Astrocyte of the spinal cord (primary cell): Measurements from ENCODE around the gene TMX1.
"Not testable (repeated sequence)": the region's sequence is repeated elsewhere in the genome, so short reads cannot be mapped to it uniquely, and the experiment has no call there.

Experiments
- DNase-seq: peaks from one replicate; pipeline ENCODE4 v3.0.0; 2011; ENCODE audit warnings: low read depth, low spot score
- H3K4me3 ChIP-seq: 2 replicates; pipeline ENCODE4 v1.5.1; 2011; ENCODE audit warnings: low read depth, mild to moderate bottlenecking, low read length, moderate library complexity
- in situ Hi-C: cut with HindIII; loops from 2 replicates; pipeline ENCODE4 v1.10.0; 2017; ENCODE audit warnings: low sequenced_read_pairs
- TF ChIP-seq, protein P1 (sequence below): IDR thresholded peaks from 2 replicates; pipeline ENCODE4 v1.5.1; 2012; ENCODE audit warnings: low read depth, mild to moderate bottlenecking, low read length, inconsistent platforms

Gene TMX1

GRCh38 chr14:51219473-51220448, 20.3 kb upstream of the TMX1 start:
- H3K4me3 ChIP-seq, result no peak overlapping the region
- TF ChIP-seq, protein P1, sequence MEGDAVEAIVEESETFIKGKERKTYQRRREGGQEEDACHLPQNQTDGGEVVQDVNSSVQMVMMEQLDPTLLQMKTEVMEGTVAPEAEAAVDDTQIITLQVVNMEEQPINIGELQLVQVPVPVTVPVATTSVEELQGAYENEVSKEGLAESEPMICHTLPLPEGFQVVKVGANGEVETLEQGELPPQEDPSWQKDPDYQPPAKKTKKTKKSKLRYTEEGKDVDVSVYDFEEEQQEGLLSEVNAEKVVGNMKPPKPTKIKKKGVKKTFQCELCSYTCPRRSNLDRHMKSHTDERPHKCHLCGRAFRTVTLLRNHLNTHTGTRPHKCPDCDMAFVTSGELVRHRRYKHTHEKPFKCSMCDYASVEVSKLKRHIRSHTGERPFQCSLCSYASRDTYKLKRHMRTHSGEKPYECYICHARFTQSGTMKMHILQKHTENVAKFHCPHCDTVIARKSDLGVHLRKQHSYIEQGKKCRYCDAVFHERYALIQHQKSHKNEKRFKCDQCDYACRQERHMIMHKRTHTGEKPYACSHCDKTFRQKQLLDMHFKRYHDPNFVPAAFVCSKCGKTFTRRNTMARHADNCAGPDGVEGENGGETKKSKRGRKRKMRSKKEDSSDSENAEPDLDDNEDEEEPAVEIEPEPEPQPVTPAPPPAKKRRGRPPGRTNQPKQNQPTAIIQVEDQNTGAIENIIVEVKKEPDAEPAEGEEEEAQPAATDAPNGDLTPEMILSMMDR, result peak; percentile 63
- in situ Hi-C loops, result no loop called here
- peak; percentile 49 for DNase-seq

GRCh38 chr14:51223463-51223862, 16.6 kb upstream of the TMX1 start:
- H3K4me3 ChIP-seq, in situ Hi-C loops, DNase-seq: not testable (repeated sequence)

GRCh38 chr14:51224551-51224950, 15.5 kb upstream of the TMX1 start:
- in situ Hi-C loops, result no loop called here
- H3K4me3 ChIP-seq, result no peak overlapping the region
- TF ChIP-seq, protein P1, result no peak
- peak; percentile 7 for DNase-seq

GRCh38 chr14:51225751-51226150, 14.3 kb upstream of the TMX1 start:
- in situ Hi-C loops, result no loop called here
- no peak overlapping the region for H3K4me3 ChIP-seq
- TF ChIP-seq, protein P1, result no peak
- no peak for DNase-seq

DNA sequence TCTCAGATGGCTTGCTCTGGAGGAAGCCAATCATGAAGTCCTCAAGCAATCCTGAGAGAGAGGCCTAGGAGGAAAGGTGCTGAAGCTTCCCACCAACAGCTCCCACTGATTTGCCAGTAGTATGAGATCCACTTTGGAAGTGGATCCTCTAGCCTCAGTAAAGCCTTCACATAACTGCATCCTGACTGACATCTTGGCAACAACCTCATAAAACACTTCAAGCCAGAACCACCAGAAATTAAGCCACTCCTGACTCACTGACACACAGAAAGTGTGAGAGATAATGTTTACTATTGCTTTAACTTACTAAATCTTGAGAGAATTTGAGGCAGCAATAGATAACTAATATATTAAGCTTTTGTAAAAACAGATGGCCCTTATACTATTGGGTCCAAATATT, 11.7 kb upstream of the TMX1 start:
- no peak for DNase-seq
- TF ChIP-seq, protein P1, result no peak
- no peak overlapping the region for H3K4me3 ChIP-seq
- in situ Hi-C loops, result no loop called here

- no peak overlapping the region for H3K4me3 ChIP-seq
- in situ Hi-C loops, result no loop called here
- TF ChIP-seq, protein P1, result no peak
- DNase-seq, result no peak
Measured at GRCh38 chr14:51228890-51229289, 11.2 kb upstream of the TMX1 start.

DNA sequence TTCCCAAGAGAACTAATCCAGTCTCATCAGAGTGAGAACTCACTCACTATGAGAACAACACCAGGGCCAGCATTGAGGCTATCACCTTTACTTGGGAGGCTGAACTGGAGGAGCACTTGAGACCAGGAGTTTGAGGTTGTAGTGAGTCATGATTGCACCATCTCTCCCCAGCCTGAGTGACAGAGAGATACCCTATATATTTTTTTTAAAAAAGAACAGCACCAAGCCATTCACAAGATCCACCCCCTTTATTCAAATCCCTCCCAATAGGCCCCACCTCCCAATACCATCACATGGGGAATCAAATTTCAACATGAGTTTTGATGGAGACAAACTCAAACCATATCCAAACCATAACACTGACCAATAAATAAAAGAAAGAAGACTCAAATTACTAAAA, 3.7 kb upstream of the TMX1 start:
- TF ChIP-seq, protein P1, result no peak
- no peak for DNase-seq
- in situ Hi-C loops, result no loop called here
- H3K4me3 ChIP-seq, result no peak overlapping the region
